NT2/D1 (cell line): Measurements from ENCODE around the gene LINGO1.

ENCODE experiments used
- DNase-seq: peaks from one replicate; pipeline ENCODE4 v3.0.0-alpha.2; 2011; ENCODE audit warnings: low read depth, low spot score
- H3K27me3 ChIP-seq: 2 replicates; pipeline ENCODE4 v1.6.0; 2011; ENCODE audit warnings: mild to moderate bottlenecking; ENCODE audit not compliant: insufficient read length, insufficient read depth
- H3K36me3 ChIP-seq: 2 replicates; pipeline ENCODE4 v1.6.1; 2011; ENCODE audit warnings: mild to moderate bottlenecking, low read length, mixed read lengths; ENCODE audit not compliant: insufficient read depth, insufficient read length
- H3K4me1 ChIP-seq: 2 replicates; pipeline ENCODE4 v1.5.1; 2011; ENCODE audit not compliant: insufficient read depth, insufficient read length
- H3K4me3 ChIP-seq: 2 replicates; pipeline ENCODE4 v1.5.1; 2011; ENCODE audit warnings: low read depth; ENCODE audit not compliant: insufficient read length
- H3K9ac ChIP-seq: 2 replicates; pipeline ENCODE4 v1.6.0; 2011; ENCODE audit warnings: low read depth; ENCODE audit not compliant: insufficient read length
- H3K9me3 ChIP-seq: 2 replicates; pipeline ENCODE4 v1.5.1; 2011; ENCODE audit warnings: mild to moderate bottlenecking, low read length; ENCODE audit not compliant: insufficient read depth
- SUZ12 ChIP-seq: IDR thresholded peaks from 2 replicates; pipeline ENCODE4 v1.6.1; 2011; ENCODE audit not compliant: insufficient read length, insufficient read depth; ENCODE audit errors: extremely low read depth
- YY1 ChIP-seq: IDR thresholded peaks from 2 replicates; pipeline ENCODE4 v1.6.1; 2011; ENCODE audit not compliant: insufficient read length, insufficient read depth
- ZNF274 ChIP-seq: IDR thresholded peaks from 2 replicates; pipeline ENCODE4 v1.6.1; 2011; ENCODE audit warnings: mild to moderate bottlenecking, low read depth, low read length

Gene LINGO1

GRCh38 chr15:77671362-77672056, 38.8 kb upstream of the LINGO1 start:
- no peak for DNase-seq

GRCh38 chr15:77670558-77671361, 38.0 kb upstream of the LINGO1 start:
- no peaks in the 10 kb centered on the region; the same call in 1 of the 2 replicates for H3K9me3 ChIP-seq
- TF ChIP-seq YY1 (no peak), ZNF274 (no peak), SUZ12 (no peak)
- H3K9ac ChIP-seq = no peak overlapping the region
- H3K36me3 ChIP-seq = no peaks in the 10 kb centered on the region
- H3K4me3 ChIP-seq = no peak overlapping the region
- no peak for DNase-seq
- no peaks in the 10 kb centered on the region for H3K27me3 ChIP-seq
- H3K4me1 ChIP-seq = peaks cover 17% of the 10 kb centered on the region

More at GRCh38 chr15:77671362-77672056, 38.8 kb upstream of the LINGO1 start:
- no peak overlapping the region for H3K9ac ChIP-seq
- peaks cover 15% of the 10 kb centered on the region for H3K4me1 ChIP-seq
- H3K4me3 ChIP-seq = no peak overlapping the region
- TF ChIP-seq YY1 (no peak), SUZ12 (no peak), ZNF274 (no peak)
- H3K36me3 ChIP-seq = no peaks in the 10 kb centered on the region
- no peaks in the 10 kb centered on the region; the same call in 1 of the 2 replicates for H3K9me3 ChIP-seq
- H3K27me3 ChIP-seq = no peaks in the 10 kb centered on the region

- Histone ChIP-seq H3K9ac (no peak overlapping the region), H3K4me3 (no peak overlapping the region), H3K36me3 (no peaks in the 10 kb centered on the region), H3K27me3 (no peaks in the 10 kb centered on the region), H3K4me1 (peaks cover 23% of the 10 kb centered on the region), H3K9me3 (no peaks in the 10 kb centered on the region; the same call in 1 of the 2 replicates)
- TF ChIP-seq YY1 (no peak), SUZ12 (no peak), ZNF274 (no peak)
- no peak for DNase-seq
These were observed 37.2 kb upstream of the LINGO1 start for GRCh38 chr15:77669896-77670295.

- H3K4me3 ChIP-seq = no peak overlapping the region
- peaks cover 39% of the 10 kb centered on the region for H3K4me1 ChIP-seq
- H3K9ac ChIP-seq = no peak overlapping the region
- TF ChIP-seq ZNF274 = no peak
- TF ChIP-seq SUZ12 = no peak
- no peak for TF ChIP-seq YY1
- no peaks in the 10 kb centered on the region for H3K27me3 ChIP-seq
- H3K36me3 ChIP-seq = no peaks in the 10 kb centered on the region
- no peaks in the 10 kb centered on the region for H3K9me3 ChIP-seq
- DNase-seq = no peak
These were observed 34.9 kb upstream of the LINGO1 start for GRCh38 chr15:77667338-77668234.

- peaks cover 34% of the 10 kb centered on the region for H3K4me1 ChIP-seq
- H3K27me3 ChIP-seq = no peaks in the 10 kb centered on the region
- H3K4me3 ChIP-seq = no peak overlapping the region
- no peaks in the 10 kb centered on the region for H3K36me3 ChIP-seq
- H3K9me3 ChIP-seq = no peaks in the 10 kb centered on the region
- DNase-seq = no peak
- H3K9ac ChIP-seq = no peak overlapping the region
- no peak for TF ChIP-seq SUZ12
- no peak for TF ChIP-seq YY1
- no peak for TF ChIP-seq ZNF274
These were observed 33.6 kb upstream of the LINGO1 start for GRCh38 chr15:77666296-77666660.

- no peaks in the 10 kb centered on the region for H3K27me3 ChIP-seq
These were observed 33.0 kb upstream of the LINGO1 start for GRCh38 chr15:77665530-77666295.

More at GRCh38 chr15:77665530-77666295, 33.0 kb upstream of the LINGO1 start:
- no peak overlapping the region for H3K4me3 ChIP-seq
- H3K9ac ChIP-seq = no peak overlapping the region
- peaks cover 30% of the 10 kb centered on the region for H3K4me1 ChIP-seq
- no peaks in the 10 kb centered on the region for H3K9me3 ChIP-seq
- DNase-seq = no peak
- H3K36me3 ChIP-seq = no peaks in the 10 kb centered on the region
- no peak for TF ChIP-seq ZNF274
- no peak for TF ChIP-seq YY1
- no peak for TF ChIP-seq SUZ12
